OCI-LY7 (cell line): ENCODE results near the gene NKAPD1.

Experiments
- CTCF ChIP-seq: fragments of 200-600 bp; sonication (generic); conservative IDR thresholded peaks from 2 replicates; pipeline ENCODE4 v1.5.1; 2014; ENCODE audit warnings: mild to moderate bottlenecking, antibody characterized with exemption, low read length, moderate library complexity, mixed read lengths
- EZH2phosphoT487 ChIP-seq: fragments of 200-600 bp; sonication (generic); IDR thresholded peaks from 2 replicates; pipeline ENCODE4 v1.6.1; 2018; ENCODE audit warnings: low read depth, borderline replicate concordance, mild to moderate bottlenecking, mixed run types, antibody characterized with exemption, low read length, moderate library complexity, mixed read lengths

- no peak for TF ChIP-seq CTCF
- no peak for TF ChIP-seq EZH2phosphoT487
Observed at GRCh38 chr11:112051768-112052167, 22.3 kb upstream of the NKAPD1 start.
